ENCODE data around the gene OSBPL6. TPM values are rescaled to one million over a fixed set of nuclear protein-coding genes. Genes with fewer than 3 reads are reported as not detected.

The OSBPL6 gene
- total and polyA plus RNA-seq, 10 of the 15 experiments (the other 5 are each of a cell fraction or from before 2014, with no cell fraction given) = 0.01 to 0.08 (median 0.03) TPM; not detected in 5

- no peak for TF ChIP-seq ZNF592 (IDR thresholded peaks at IDR 0.05)
- TF ChIP-seq ATF7 (IDR thresholded peaks at IDR 0.05; ENCODE audit: low read depth) = no peak
- TF ChIP-seq ZBTB40 (IDR thresholded peaks at IDR 0.05; ENCODE audit: borderline replicate concordance) = no peak
- TF ChIP-seq EED (IDR thresholded peaks at IDR 0.05; ENCODE audit: low read depth) = no peak
- TF ChIP-seq, protein P1, sequence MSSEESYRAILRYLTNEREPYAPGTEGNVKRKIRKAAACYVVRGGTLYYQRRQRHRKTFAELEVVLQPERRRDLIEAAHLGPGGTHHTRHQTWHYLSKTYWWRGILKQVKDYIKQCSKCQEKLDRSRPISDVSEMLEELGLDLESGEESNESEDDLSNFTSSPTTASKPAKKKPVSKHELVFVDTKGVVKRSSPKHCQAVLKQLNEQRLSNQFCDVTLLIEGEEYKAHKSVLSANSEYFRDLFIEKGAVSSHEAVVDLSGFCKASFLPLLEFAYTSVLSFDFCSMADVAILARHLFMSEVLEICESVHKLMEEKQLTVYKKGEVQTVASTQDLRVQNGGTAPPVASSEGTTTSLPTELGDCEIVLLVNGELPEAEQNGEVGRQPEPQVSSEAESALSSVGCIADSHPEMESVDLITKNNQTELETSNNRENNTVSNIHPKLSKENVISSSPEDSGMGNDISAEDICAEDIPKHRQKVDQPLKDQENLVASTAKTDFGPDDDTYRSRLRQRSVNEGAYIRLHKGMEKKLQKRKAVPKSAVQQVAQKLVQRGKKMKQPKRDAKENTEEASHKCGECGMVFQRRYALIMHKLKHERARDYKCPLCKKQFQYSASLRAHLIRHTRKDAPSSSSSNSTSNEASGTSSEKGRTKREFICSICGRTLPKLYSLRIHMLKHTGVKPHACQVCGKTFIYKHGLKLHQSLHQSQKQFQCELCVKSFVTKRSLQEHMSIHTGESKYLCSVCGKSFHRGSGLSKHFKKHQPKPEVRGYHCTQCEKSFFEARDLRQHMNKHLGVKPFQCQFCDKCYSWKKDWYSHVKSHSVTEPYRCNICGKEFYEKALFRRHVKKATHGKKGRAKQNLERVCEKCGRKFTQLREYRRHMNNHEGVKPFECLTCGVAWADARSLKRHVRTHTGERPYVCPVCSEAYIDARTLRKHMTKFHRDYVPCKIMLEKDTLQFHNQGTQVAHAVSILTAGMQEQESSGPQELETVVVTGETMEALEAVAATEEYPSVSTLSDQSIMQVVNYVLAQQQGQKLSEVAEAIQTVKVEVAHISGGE (CRISPR knock-in tag; IDR thresholded peaks at IDR 0.05) = no peak
Observed at GRCh38 chr2:178205853-178206521, 11.7 kb downstream of the OSBPL6 start (continued).
